Calu3 (cell line): Measurements from ENCODE around the gene SERPINB5. TPM values are rescaled to one million over a fixed set of nuclear protein-coding genes. Genes with fewer than 3 reads are reported as not detected.

Experiments used
- BruUV-seq: library from RNA; stranded (reverse); fragments of 400-500 nt; replicated peaks from 2 replicates; lab custom pipeline; 2021; lab: Mats Ljungman, UMichigan
- CTCF ChIA-PET: fragments of 300-600 bp; sonication (Branson Sonifier 250); formaldehyde crosslinking; loops from one replicate; lab custom pipeline; 2022; ENCODE audit warnings: antibody characterized with exemption; lab: Charles Lee
- DNase-seq: peaks from one replicate; pipeline ENCODE4 v3.0.0; 2022
- H3K27ac Mint-ChIP-seq: one replicate; pipeline ENCODE4 v1.8.0; 2022; ENCODE audit warnings: mixed read lengths; ENCODE audit not compliant: unreplicated experiment
- H3K27me3 Mint-ChIP-seq: one replicate; pipeline ENCODE4 v1.8.0; 2022; ENCODE audit warnings: mixed read lengths; ENCODE audit not compliant: unreplicated experiment
- H3K36me3 Mint-ChIP-seq: one replicate; pipeline ENCODE4 v1.8.0; 2022; ENCODE audit warnings: mild to moderate bottlenecking, moderate library complexity, mixed read lengths; ENCODE audit not compliant: insufficient read depth, unreplicated experiment
- H3K4me1 Mint-ChIP-seq: one replicate; pipeline ENCODE4 v1.8.0; 2022; ENCODE audit warnings: mild to moderate bottlenecking, low read depth, mixed read lengths; ENCODE audit not compliant: unreplicated experiment
- H3K4me3 Mint-ChIP-seq: one replicate; pipeline ENCODE4 v1.8.0; 2022; ENCODE audit warnings: mild to moderate bottlenecking, low read depth, moderate library complexity, mixed read lengths; ENCODE audit not compliant: unreplicated experiment
- H3K9me3 Mint-ChIP-seq: one replicate; pipeline ENCODE4 v1.8.0; 2022; ENCODE audit warnings: low read depth, mixed read lengths; ENCODE audit not compliant: unreplicated experiment
- CTCF ChIP-seq: fragments of 200-600 bp; IDR thresholded peaks from one replicate; pipeline ENCODE4 v1.8.0; 2022; ENCODE audit warnings: antibody characterized with exemption; ENCODE audit not compliant: unreplicated experiment
- intact Hi-C: fragments of 100-400 bp; cut with micrococcal nuclease; formaldehyde crosslinking; loops from one replicate; pipeline ENCODE4 v1.10.0; 2022; ENCODE audit not compliant: unreplicated experiment
- total RNA-seq: library from RNA; stranded (reverse); gene quantifications from 2 replicates; pipeline ENCODE4 v1.2.3, GENCODE V29; 2022

SERPINB5 gene
- total RNA-seq, 1 experiment from 2014 or later: 34.0 TPM

DNA sequence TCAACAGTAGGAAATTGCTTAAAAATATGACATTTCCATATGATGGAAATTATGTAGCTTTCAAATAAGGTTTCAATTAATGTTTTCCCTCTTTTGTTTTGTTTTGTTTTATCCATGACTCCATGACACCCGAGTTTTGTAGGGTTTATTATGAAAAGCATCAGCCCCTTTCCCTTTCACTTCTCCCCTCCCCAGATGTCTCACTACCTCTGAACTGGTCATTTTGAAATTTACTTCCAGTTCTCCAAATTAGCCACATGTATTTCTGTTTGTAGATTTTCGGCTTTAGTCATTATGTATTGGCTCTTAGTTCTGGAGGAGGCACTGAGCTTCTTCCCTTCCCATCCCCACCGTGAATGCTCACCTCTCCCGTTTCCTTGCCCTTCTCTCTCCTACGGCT is 35.9 kb upstream of the SERPINB5 start:
- no TSS peak for BruUV-seq

DNA sequence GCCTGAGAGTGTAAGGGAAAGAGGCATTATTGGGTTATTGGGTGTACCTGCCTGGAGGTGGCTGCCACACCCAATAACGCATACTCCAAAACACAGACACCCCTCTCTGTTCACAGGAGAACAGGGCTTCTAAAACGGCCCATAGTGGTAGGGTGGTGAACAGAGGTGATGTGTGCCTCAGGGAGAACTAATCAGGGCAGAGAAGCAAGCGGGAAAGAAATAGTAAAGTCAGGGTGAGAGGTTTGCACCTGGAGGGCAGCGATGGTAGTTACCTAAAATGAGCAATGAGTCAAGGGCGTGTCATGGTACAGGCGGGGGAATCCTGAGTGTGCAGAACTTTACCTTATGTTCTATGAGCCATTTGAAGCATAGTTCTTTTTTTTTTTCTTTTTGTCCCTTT is 32.9 kb upstream of the SERPINB5 start:
- intact Hi-C loops: no loop called here
- Mint-ChIP-seq H3K36me3 (no peaks in the 10 kb centered on the region), H3K27me3 (no peaks in the 10 kb centered on the region), H3K4me3 (no peak overlapping the region), H3K27ac (no peak overlapping the region), H3K4me1 (no peaks in the 10 kb centered on the region), H3K9me3 (no peaks in the 10 kb centered on the region)
- no peak for TF ChIP-seq CTCF
- no TSS peak for BruUV-seq
- DNase-seq: no peak
- CTCF ChIA-PET: interaction anchor here (0.6 kb wide), 1 partner anchor 183 kb away, joined by 3 read pairs; no protein-coding TSS in a partner anchor

More for the DNA sequence above, 35.9 kb upstream of the SERPINB5 start:
- Mint-ChIP-seq H3K27ac (no peak overlapping the region), H3K9me3 (no peaks in the 10 kb centered on the region), H3K4me1 (no peaks in the 10 kb centered on the region), H3K27me3 (no peaks in the 10 kb centered on the region), H3K36me3 (no peaks in the 10 kb centered on the region), H3K4me3 (no peak overlapping the region)
- intact Hi-C loops: no loop called here
- no peak for TF ChIP-seq CTCF
- no peak for DNase-seq
- CTCF ChIA-PET: no interaction called here

- Mint-ChIP-seq H3K27ac (no peak overlapping the region), H3K4me1 (no peaks in the 10 kb centered on the region), H3K4me3 (no peak overlapping the region), H3K27me3 (no peaks in the 10 kb centered on the region), H3K36me3 (no peaks in the 10 kb centered on the region), H3K9me3 (no peaks in the 10 kb centered on the region)
- CTCF ChIA-PET: no interaction called here
- intact Hi-C loops: no loop called here
- DNase-seq: no peak
- no peak for TF ChIP-seq CTCF
- no TSS peak for BruUV-seq
These were observed 32.2 kb upstream of the SERPINB5 start for GRCh38 chr18:63444580-63444979.

- Mint-ChIP-seq H3K27me3 (no peaks in the 10 kb centered on the region), H3K36me3 (no peaks in the 10 kb centered on the region), H3K4me1 (no peaks in the 10 kb centered on the region), H3K27ac (no peak overlapping the region), H3K4me3 (no peak overlapping the region), H3K9me3 (no peaks in the 10 kb centered on the region)
- no peak for TF ChIP-seq CTCF
- no peak for DNase-seq
- CTCF ChIA-PET: no interaction called here
- intact Hi-C loops: no loop called here
- no TSS peak for BruUV-seq
These were observed 31.7 kb upstream of the SERPINB5 start for GRCh38 chr18:63445037-63445436.
